SU-DHL-6 (cell line): ENCODE data around the gene NID2.

Source experiments
- CTCF ChIP-seq: fragments of 200-600 bp; sonication (generic); IDR thresholded peaks from one replicate; pipeline ENCODE4 v1.5.1; 2017; ENCODE audit warnings: antibody characterized with exemption, mild to moderate bottlenecking, low read length, moderate library complexity; ENCODE audit not compliant: insufficient read depth, poor library complexity, severe bottlenecking
- EZH2phosphoT487 ChIP-seq: fragments of 200-600 bp; sonication (generic), shearing (Covaris generic); conservative IDR thresholded peaks from 2 replicates; pipeline ENCODE4 v1.6.1; 2018; ENCODE audit warnings: mild to moderate bottlenecking, antibody characterized with exemption, low read length, moderate library complexity, mixed read lengths

- TF ChIP-seq CTCF (no peak), EZH2phosphoT487 (no peak)
Measured at GRCh38 chr14:51959928-51960327, 108.9 kb downstream of the NID2 start.
